AG08395 (cell line): ENCODE results near the gene AFMID.
"Not testable (repeated sequence)": the region's sequence is repeated elsewhere in the genome, so short reads cannot be mapped to it uniquely, and the experiment has no call there.

Experiments used
- DNase-seq: peaks from one replicate; pipeline ENCODE4 v3.0.0; 2012; ENCODE audit warnings: mixed read lengths, low spot score

The AFMID gene

DNA sequence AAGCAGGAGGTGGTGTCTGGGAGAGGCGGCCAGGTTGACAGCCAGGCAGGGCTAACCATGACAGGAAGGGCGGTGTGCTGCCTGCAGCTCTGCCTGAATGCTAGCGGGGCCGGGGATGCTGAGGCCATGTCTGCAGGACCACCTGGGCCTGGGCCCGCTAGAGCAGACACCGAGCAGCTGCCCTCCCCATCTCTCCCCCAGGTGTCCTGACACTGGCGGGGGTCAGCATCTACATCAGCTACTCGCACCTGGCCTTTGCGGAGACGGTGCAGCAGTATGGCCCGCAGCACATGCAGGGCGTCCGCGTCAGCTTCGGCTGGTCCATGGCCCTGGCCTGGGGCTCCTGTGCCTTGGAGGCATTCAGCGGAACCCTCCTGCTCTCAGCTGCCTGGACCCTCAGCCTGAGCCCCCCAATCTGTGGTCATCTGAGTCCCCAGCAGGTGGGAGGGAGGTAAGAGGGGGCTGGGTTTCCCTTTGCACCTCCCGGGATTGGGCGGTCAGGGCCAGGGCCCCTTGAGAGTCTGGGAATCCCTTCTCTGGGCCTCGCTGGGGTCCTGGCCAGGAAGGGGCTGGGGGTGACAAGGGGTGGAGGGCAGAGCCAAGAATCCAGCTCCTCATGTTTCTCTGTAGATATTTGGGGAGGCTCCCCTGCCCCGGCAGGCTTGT is 51.8 kb downstream of the AFMID start:
- no peak for DNase-seq

DNA sequence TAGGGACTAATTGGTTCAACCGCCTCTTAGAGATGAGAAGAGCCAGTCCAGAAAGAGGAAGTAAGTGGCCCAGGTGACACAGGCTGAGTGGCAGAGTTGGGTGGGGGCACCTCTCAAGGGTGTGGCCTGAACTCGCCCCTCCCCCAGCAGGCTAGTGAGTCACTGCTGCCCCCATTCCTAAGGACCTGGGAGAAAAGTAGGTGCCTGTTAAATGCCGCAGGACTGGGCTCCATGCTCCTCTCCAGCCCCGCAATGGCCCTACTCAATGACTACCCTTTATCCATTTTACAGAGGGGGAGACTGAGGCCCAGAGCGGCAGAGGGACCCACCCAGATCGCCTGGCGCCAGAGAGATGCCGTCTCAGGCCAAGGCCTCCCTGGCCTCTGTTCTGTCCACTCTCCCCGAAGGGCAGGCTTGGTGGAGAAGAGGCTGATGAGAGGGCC is 52.3 kb downstream of the AFMID start:
- DNase-seq, result no peak

DNA sequence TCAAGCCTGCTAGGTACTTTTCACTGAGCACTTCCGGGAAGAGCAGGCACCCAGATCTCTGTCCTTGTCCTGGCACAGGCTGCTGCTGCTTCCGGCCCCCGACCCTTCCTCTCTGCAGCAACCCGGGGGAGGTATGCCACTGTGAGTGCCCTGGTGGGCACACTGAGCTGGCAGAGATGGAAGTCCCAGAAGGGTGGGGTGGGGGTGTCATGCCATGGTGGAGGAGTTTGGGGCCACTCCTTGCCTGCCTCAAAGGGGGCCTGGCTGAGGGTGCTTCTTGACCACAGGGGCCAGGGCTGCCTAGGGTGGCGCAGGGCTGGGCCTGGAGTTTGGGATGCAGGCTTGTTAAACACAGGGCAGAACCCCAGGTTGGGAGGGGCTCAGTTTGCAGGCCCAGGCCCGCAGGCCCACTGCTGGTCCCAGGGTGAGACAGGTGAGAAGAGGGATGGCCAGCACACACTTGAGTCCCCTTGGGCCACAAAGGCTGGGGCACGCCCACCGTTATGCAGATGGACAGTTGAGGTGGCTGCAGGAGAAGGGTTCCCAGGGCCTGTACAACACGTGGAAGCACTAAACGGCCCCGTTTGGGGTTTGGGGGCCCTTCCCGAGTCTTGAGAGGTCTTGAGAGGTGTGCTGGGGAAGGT is 53.0 kb downstream of the AFMID start:
- no peak for DNase-seq

DNA sequence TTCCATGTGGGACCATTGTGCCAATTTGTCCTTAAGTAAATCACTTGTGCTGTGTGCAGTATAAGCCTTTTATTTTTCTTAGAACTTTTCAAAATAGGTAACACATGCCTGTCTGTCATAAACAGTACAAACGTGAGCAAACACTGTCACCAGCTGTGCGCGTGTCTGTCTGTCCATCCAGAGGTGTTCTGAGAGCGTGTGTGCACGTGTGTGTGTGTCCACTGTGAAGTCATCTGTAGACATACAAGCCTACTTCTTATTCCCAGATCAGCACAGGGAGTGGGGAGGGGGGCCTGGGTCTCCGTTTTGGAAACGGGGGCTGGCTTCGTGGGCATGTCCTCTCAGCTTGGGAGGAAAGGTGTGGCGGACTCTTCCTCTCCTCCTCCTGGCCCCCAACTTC is 53.7 kb downstream of the AFMID start:
- DNase-seq, result no peak

DNA sequence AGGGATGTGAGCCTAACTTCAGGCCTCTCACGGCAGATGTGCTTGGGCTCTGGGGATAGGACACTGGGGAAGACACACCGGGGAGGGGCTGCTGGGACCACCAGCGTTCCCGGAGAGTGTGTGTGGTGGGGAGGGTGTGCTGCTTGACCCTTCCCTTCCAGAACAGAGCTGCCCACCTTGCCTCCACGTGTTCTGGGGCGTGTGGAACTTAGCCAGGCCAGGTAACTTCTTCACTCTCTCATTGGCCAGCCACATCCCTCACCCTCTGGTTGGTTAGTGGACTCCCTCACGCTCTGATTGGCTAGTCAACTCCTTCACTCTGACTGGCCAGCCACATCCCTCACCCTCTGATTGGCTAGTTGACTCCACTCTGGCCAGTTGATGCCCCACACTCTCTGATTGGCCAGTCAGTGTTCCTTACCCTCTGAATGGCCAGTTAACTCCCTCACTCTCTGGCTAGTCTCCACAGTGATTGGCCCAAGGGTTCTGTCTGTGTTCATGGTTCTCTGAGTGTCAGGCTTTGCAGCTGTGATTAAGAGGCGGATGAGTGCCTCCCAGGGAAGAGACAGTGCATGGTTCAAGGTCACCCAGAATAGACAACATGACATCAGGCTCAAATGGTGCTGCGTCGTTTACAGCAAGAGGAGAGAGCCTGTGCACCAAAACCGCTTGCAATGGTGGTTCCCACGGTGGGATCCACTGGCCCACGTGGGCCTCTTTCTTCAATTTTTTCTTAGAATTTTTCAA is 54.3 kb downstream of the AFMID start:
- DNase-seq, result peak; percentile 39

DNA sequence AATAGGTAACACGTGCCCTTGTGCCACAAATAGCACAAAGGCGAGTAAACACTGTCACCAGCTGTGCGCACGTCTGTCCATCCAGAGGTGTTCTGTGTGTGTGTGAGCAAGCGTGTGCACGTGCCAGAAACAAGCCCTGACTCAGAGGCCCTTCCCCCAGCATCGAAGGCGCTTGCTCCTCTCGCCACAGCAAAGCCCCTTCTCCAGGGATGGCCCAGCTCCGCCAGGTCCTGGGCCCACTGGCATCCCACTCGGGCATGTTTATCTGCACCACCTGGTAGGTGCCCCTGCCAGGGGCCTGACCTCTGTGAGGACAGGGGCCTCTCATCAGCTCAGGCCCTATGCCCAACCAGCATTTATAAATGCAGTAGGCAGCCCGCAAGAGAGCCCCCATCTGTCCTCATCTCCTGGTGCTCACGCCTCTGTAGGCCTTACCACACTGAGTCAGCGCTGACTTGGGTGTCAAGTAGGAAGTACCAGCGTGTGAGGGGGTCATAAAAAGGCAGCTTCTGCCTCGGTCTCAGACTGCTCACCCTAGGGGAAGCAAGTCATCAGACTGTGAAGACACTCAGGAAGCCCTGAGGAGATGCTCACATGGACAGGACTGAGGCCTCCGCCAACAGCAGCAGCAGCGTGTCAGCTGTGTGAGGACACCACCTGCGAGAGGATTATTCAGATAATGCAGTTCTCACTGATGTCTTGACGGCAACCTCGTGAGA is 55.0 kb downstream of the AFMID start:
- DNase-seq, result no peak

DNA sequence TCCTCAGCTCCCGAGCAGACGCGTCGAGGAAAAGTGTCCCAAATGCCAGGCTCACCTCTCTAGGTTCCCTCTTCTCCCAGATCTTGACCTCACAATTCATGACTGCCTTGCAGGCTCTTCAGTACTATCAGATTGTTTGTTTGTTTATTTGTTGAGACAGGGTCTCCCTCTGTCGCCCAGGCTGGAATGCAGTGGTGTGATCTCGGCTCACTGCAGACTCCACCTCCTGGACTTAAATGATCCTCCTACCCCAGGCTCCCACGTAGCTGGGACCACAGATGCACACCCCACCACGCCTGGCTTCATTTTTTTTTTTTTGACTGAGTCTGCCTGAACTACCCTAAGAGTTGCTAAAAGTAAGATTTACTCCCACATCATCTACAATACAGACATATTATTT is 60.1 kb downstream of the AFMID start:
- DNase-seq, result no peak

DNA sequence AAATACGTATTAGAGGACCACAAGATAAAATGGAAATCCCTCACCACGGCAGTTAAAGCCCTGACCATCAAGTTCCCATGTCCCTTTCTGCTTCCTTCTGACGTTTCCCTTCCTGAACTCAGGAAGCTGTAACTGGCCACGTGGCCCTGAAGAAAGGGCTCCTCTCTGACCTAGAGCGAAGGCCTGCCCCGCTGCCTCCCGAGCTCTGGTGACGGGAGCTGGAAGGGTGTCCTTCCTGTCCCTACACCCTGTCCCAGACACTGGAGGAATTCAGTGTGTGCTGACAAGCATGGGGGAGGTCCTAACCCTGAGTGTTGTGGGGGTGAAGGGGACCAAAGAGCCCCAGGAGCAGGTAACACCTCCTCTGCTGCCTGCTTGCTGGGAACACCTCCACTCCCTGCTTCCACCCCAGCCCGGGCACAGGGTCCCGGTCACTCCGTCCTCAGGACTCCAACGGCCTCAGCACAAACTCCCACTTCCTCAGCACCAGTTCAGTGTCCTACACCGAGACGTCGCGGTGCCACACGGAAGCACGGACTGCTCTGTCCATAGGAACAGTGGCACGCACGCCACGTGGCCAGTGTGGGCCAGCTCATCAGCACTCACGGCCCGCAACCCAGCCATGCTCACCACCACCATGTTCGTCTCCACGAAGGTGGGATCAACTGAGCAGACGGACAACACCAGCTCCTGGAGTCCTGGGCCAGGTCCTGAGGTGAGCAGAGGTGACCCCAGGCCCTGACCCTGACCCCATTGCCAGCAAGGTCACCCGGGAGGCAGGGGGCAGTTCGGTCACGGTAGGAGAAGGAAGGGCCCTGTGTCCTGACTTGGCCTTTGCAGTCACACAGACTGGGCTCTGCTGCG is 61.1 kb downstream of the AFMID start:
- DNase-seq, result no peak

DNA sequence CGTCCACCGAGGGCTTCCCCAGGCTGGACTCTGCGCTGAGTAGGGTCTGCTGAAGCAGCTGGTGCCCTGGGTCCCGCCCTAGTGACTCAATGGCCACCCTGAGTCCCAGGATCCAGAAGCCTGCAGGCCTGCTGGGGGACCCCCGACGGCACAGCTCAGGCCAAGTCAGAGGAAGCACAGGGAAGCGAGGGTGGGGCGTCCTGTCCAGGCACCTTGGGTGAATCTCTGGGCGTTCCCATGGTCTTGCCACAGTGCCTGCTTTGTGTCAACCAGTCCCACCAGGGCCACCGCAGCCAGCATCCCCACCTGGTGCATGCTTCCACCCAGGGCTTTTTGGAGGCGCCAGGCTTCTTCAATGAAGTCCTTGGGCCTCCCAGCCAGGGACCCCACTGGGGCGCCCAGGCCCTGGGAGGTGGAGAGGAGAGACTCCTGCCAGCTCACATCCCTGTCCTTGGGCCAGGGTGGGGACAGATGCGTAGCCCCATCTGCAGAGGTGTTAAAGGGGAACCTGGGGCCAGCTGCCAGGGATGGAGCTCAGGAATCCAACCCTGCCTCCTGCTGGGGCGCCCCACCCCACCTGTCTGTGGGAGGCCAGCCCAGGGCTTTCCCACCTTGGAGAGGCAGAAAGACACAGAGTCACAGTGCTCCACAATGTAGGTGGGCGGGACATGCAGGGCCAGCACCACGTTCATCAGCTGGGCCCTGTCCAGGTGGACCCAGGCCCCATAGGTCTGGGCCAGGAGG is 62.1 kb downstream of the AFMID start:
- no peak for DNase-seq

DNA sequence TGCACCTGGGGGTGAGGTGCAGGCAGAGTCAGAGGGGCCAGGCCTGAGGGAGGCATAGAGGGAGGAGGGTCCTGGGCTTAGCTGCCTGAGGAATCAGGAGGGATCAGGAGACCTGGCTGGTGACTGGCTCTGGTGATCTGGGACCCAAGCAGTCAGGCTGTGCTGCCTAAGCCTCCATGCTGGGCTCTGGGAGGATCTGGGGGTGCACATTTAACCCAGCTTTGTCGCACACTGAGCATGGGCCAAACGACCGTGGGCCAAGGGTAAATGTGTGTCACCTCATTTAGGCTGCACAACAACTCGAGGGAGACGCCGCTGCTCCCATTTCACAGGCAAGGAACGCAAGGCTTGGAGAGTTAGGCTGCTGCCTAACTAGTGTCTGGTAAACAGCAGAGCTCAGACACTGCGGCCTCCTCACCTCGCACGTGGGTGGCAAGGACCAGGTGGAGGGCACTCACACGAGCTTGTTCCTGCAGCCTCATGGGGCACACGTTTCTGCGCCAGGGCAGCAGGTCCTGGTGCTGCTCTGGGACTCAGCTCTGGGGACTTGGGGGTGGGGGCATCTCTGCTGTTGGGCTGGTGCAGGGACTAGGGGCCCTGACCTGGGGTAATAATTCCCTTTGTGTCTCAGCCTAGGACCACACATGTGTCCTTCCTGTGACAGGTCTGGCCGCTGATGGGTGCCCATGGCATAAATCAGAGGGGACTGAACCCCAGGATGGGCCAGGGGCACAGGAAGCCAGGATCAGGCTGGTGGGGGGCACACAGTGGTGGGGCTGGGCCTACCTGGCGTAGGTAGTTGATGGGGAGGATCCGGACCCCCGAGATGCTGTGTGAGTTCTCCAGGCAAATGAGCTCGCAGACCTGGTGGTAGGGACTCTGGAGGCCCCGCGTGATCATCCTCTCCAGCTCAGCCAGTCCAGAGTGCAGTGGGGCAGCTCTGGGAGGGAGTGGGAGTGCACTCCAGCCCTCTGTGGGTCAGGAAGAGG is 63.0 kb downstream of the AFMID start:
- no peak for DNase-seq

DNA sequence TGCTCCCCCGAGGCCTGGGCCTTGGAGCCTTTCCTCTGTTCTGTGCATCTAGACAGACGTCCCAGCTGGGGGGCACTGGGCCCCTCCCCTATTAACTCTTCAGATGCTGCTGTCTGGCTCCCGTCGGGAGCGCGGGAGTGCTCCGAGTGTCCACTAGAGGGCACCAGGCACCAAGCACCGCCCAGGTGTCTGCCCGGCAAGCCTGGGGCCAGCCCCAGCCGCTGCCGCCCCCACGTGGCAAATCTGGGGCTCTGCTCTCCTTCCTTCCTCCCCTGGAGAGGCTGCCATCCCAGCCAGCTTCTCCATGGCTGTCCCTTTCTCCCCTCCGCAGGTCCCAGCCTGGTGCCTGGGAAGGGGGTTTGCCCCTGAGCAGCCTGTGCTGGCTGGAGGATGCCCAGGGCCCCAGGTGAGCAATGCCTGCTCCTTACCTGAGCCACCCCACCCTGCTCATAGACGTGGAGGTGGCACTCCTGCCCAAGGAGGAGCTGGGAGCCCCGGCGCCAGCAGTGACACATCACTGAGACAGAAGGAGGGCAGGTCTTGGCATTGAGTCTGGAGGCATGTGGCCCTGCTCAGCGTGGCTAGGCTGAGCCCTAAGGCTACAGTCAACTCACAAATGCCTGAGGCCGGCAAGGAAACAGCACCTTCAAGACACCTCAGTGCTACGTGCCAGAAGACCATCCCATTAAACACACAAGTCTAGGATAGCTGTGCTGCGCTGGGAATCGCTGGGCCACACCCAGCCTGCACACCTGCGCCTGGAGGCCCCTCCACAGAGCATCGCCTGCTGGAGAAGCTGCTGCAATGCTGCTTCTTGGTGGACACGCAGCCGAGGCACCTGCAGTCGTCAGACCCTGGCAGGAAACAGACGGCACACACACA is 64.0 kb downstream of the AFMID start:
- DNase-seq, result peak; percentile 96

DNA sequence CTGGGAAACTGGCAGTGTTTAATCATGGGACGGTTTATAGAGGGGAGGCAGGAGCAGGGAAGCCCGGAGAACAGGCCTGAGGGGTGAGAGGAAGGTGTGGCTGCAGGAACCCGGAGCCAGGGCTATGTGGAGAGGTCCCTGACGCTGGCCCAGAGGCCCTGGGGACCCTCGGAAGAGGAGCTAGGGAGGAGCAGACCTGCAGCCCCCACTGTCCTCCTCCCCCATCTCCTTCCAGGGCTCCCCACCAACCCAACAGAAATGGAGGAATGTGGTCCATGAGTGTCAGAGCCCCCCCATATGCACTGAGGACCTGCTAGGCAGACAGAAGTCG is 64.6 kb downstream of the AFMID start:
- DNase-seq, result no peak

DNA sequence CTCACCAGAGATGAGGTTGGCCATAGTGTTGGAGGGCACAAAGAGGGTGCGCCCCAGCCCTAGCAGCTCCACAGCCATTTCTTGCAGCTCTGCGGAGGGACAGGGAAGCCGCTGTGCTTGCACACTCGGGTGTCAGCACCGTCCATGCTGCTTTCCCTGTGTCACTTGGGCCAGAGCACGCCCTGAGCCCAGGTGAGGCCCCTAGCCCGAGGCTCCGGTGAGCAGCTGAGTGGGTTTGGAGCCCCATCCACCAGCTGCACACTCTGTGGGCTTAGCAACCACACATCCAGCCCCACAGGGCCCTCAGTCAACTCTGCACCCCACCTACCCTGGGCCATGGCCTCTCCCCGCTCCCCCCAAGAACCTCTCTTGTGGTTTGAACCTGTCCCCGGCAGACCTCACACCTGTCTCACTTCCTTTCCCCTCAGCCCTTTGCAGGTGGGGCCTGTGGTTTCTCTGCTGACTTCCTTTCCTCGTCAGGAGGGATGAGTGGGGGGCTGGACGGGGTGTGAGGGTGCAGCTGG is 65.0 kb downstream of the AFMID start:
- no peak for DNase-seq

DNA sequence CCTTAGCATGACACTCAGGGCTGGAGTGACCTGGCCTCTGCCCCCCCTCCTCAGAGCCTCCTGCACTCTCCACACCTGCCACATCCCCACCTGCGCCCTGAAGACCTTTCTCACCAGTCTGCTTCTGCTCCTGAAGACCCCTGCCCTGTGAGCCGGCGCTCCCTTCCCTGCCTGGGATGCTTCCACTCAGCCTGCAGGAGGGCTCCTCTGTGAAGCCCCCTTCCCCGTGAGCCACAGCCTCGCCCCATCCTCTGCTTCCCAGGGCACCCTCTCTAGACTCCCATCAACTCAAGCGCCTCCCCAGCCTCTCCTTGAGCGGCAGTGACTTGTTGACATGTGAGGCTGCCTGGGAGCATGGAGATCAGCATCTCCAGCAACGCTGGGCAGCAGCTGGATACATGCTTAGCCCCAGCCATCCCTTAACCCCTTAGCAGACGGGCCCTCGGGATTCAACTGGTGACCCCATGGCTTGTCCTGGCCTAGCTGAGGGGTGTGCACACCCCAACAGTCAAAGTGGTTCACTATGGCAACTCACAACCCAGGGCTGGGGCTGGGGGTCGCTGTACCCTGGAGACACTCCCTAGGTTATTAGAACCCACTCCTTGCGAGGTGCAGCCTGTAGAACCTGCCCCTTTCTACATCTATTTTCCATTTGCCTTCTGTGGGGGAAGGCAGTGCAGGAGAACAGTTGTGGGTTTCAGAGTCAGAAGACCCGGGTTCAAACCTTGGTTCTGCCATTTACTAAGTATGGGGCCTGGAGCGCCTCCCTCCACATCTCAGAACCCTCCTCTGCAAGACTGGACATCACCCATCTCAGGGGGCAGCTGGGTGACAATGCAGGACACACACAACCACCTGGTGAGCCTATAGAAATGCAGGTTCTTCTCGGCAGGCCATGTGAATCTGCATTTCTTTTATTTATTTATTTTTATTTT is 65.8 kb downstream of the AFMID start:
- DNase-seq, result no peak

DNA sequence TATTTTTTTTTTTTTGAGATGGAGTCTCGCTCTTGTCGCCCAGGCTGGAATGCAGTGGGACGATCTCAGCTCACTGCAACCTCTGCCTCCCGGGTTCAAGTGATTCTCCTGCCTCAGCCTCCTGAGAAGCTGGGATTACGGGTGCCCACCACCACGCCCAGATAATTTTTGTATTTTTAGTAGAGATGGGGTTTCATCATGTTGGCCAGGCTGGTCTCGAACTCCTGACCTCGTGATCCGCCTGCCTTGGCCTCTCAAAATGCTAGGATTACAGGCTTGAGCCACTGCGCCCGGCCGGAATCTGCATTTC is 66.4 kb downstream of the AFMID start:
- DNase-seq, result not testable (repeated sequence)

DNA sequence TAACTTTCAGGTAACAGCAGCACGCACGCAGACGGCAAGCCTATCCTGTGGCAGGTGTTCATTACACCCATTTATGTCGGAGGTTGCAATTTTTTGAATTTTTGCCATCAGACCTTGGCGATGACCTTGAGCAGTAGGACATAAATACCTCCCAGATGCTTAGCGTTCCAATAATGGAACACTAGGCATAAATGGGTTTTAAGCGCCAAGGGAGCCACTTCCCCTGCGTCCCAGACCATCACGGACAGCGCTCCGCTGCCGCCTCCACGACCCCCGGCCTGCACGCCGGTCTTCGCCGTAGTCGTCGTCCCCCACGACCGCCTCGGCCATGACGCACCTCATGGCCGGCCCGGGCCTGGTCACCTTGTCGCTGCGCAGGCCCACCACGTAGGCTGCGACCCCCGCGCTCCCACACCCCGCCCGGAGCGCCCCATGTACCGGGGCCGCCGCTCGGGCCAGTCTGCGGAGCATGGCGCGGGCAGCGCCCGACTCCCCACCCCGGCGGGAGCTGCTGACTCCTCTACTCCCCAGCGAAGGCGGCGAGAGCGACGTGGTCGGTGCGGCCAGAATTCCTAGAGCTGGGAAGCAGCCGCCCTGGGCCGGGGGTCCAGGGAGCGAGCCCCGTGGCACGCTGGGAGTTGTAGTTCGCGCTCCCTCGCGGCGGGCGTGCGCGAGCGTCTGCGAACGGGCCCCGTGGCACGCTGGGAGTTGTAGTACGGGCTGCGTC is 66.9 kb downstream of the AFMID start:
- DNase-seq, result peak; percentile 90
